Activated T-cell treated with anti-CD3 and anti-CD28 coated beads for 1 hour (primary cell): Measurements from ENCODE around the gene ALG12.
"Not testable (repeated sequence)": the region's sequence is repeated elsewhere in the genome, so short reads cannot be mapped to it uniquely, and the experiment has no call there.

Source experiments
- DNase-seq: peaks from one replicate; pipeline ENCODE4 v3.0.0-alpha.2; 2020; ENCODE audit warnings: low read depth

Gene ALG12

GRCh38 chr22:49866134-49866533 is 52.1 kb downstream of the ALG12 start:
- no peak for DNase-seq

- no peak for DNase-seq
Measured at GRCh38 chr22:49865156-49865555, 53.1 kb downstream of the ALG12 start.

GRCh38 chr22:49863931-49864330 is 54.3 kb downstream of the ALG12 start:
- no peak for DNase-seq

GRCh38 chr22:49862496-49862776 is 55.8 kb downstream of the ALG12 start:
- DNase-seq, result no peak

- DNase-seq, result no peak
Measured at GRCh38 chr22:49861642-49862495, 56.4 kb downstream of the ALG12 start.

- no peak for DNase-seq
Measured at GRCh38 chr22:49858827-49859226, 59.4 kb downstream of the ALG12 start.

GRCh38 chr22:49856766-49857618 is 61.2 kb downstream of the ALG12 start:
- DNase-seq, result no peak

GRCh38 chr22:49856343-49856742 is 61.9 kb downstream of the ALG12 start:
- no peak for DNase-seq

GRCh38 chr22:49855251-49855911 is 62.9 kb downstream of the ALG12 start:
- DNase-seq, result no peak

- DNase-seq, result no peak
Measured at GRCh38 chr22:49853981-49854831, 64.0 kb downstream of the ALG12 start.

GRCh38 chr22:49852898-49853894 is 65.0 kb downstream of the ALG12 start, which contains the start of gene ZBED4:
TSS of gene ZBED4 (plus strand) at chr22:49853844. CDS start at chr22:49883663, 29,819 bp downstream.
- peak; percentile 99 for DNase-seq

GRCh38 chr22:49852568-49852897 is 65.7 kb downstream of the ALG12 start:
- not testable (repeated sequence) for DNase-seq

GRCh38 chr22:49850959-49851802 is 67.1 kb downstream of the ALG12 start:
- DNase-seq, result no peak
